ENCODE results near the gene PALLD. TPM values are rescaled to one million over a fixed set of nuclear protein-coding genes. Genes with fewer than 3 reads are reported as not detected.

PALLD gene
- total RNA-seq, 1 experiment from 2014 or later: 6.5 TPM

DNA sequence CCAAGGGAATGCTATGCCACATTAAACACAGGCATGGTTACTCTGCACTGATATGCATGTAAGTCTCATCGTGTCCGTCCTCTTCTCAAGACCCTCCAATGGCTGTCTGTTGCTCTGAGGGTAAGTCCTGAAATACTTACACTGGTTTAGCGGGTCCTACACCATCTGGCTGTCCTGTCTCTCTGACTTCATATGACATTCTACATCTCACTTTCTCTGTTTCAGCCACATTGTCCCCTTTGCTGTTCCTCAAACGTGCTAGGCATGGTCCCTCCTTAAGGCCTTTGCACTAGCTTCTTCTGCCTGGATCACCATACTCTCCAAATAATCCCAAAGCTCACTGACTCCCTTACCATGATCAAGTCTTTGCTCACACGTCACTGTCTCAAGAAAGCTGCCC lies 131.4 kb downstream of the PALLD start:
- Histone ChIP-seq H3K36me3 (ENCODE audit: control insufficient read depth, insufficient read depth, low read length) (no peaks in the 10 kb centered on the region), H3K9me3 (ENCODE audit: control insufficient read depth, insufficient read depth, low read depth, low read length) (no peaks in the 10 kb centered on the region), H3K4me3 (ENCODE audit: low read depth in 2 of 2, low read length in 2 of 2) (no peak overlapping the region), H3K4me1 (ENCODE audit: control insufficient read depth, insufficient read depth, low read length) (no peaks in the 10 kb centered on the region), H3K27me3 (ENCODE audit: control insufficient read depth, insufficient read depth, low read length) (peaks cover 6% of the 10 kb centered on the region), H3K27ac (ENCODE audit: low read length) (no peak overlapping the region)
- ATAC-seq (no peak), DNase-seq (ENCODE audit: low read depth, low spot score) (no peak)
- BruUV-seq (replicated peaks): no TSS peak
- intact Hi-C loops (cut with micrococcal nuclease; ENCODE audit: unreplicated experiment): no loop called here
- CTCF ChIA-PET: no interaction called here
- POLR2A ChIA-PET: no interaction called here
- in situ Hi-C loops (cut with HindIII; ENCODE audit: low pct_unique_long_range_greater_than_20kb, low sequenced_read_pairs): no loop called here
- no peak for TF ChIP-seq TCF7L2 (IDR thresholded peaks at IDR 0.05; ENCODE audit: low read depth, low read length)
- TF ChIP-seq, protein P1, sequence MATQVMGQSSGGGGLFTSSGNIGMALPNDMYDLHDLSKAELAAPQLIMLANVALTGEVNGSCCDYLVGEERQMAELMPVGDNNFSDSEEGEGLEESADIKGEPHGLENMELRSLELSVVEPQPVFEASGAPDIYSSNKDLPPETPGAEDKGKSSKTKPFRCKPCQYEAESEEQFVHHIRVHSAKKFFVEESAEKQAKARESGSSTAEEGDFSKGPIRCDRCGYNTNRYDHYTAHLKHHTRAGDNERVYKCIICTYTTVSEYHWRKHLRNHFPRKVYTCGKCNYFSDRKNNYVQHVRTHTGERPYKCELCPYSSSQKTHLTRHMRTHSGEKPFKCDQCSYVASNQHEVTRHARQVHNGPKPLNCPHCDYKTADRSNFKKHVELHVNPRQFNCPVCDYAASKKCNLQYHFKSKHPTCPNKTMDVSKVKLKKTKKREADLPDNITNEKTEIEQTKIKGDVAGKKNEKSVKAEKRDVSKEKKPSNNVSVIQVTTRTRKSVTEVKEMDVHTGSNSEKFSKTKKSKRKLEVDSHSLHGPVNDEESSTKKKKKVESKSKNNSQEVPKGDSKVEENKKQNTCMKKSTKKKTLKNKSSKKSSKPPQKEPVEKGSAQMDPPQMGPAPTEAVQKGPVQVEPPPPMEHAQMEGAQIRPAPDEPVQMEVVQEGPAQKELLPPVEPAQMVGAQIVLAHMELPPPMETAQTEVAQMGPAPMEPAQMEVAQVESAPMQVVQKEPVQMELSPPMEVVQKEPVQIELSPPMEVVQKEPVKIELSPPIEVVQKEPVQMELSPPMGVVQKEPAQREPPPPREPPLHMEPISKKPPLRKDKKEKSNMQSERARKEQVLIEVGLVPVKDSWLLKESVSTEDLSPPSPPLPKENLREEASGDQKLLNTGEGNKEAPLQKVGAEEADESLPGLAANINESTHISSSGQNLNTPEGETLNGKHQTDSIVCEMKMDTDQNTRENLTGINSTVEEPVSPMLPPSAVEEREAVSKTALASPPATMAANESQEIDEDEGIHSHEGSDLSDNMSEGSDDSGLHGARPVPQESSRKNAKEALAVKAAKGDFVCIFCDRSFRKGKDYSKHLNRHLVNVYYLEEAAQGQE (IDR thresholded peaks at IDR 0.05; ENCODE audit: insufficient read depth in 1 of 2, low read depth in 2 of 2, low read length in 1 of 2): no peak
- TF ChIP-seq, protein P2, sequence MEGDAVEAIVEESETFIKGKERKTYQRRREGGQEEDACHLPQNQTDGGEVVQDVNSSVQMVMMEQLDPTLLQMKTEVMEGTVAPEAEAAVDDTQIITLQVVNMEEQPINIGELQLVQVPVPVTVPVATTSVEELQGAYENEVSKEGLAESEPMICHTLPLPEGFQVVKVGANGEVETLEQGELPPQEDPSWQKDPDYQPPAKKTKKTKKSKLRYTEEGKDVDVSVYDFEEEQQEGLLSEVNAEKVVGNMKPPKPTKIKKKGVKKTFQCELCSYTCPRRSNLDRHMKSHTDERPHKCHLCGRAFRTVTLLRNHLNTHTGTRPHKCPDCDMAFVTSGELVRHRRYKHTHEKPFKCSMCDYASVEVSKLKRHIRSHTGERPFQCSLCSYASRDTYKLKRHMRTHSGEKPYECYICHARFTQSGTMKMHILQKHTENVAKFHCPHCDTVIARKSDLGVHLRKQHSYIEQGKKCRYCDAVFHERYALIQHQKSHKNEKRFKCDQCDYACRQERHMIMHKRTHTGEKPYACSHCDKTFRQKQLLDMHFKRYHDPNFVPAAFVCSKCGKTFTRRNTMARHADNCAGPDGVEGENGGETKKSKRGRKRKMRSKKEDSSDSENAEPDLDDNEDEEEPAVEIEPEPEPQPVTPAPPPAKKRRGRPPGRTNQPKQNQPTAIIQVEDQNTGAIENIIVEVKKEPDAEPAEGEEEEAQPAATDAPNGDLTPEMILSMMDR (IDR thresholded peaks at IDR 0.05): no peak
- no peak for TF ChIP-seq POLR2AphosphoS5 (IDR thresholded peaks at IDR 0.05; ENCODE audit: low read depth, low read length)
- no peak for TF ChIP-seq SIN3A (IDR thresholded peaks at IDR 0.05; ENCODE audit: borderline replicate concordance, insufficient read depth, low read depth, low read length)

DNA sequence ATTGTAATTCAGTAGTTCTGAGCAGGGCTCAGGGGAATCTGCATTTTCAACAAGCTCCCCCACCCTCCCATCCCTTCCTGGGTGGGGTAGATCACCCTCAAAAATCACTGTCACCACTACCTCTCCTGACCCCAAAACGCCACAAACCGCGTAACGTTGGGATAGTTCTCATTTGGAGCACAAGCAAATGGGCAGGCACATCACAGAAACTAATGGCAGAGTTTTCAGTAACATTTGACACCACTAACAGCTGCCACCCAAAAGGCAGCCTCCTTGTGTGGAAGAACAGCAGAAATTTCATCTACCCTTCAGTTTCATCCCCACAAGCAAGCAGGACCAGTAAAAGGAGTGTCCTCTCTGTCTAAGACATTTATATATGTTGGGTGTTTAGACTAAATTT lies 132.7 kb downstream of the PALLD start:
- ChIA-PET POLR2A (no interaction called here), CTCF (no interaction called here)
- Histone ChIP-seq H3K36me3 (ENCODE audit: control insufficient read depth, insufficient read depth, low read length) (no peaks in the 10 kb centered on the region), H3K4me1 (ENCODE audit: control insufficient read depth, insufficient read depth, low read length) (no peaks in the 10 kb centered on the region), H3K27ac (ENCODE audit: low read length) (no peak overlapping the region), H3K27me3 (ENCODE audit: control insufficient read depth, insufficient read depth, low read length) (peaks cover 6% of the 10 kb centered on the region), H3K9me3 (ENCODE audit: control insufficient read depth, insufficient read depth, low read depth, low read length) (no peaks in the 10 kb centered on the region), H3K4me3 (ENCODE audit: low read depth in 2 of 2, low read length in 2 of 2) (no peak overlapping the region)
- ATAC-seq (no peak), DNase-seq (ENCODE audit: low read depth, low spot score) (no peak)
- intact Hi-C loops (cut with micrococcal nuclease; ENCODE audit: unreplicated experiment) (no loop called here), in situ Hi-C loops (cut with HindIII; ENCODE audit: low pct_unique_long_range_greater_than_20kb, low sequenced_read_pairs) (no loop called here)
- no peak for TF ChIP-seq POLR2AphosphoS5 (IDR thresholded peaks at IDR 0.05; ENCODE audit: low read depth, low read length)
- TF ChIP-seq TCF7L2 (IDR thresholded peaks at IDR 0.05; ENCODE audit: low read depth, low read length): no peak
- TF ChIP-seq, protein P2 (IDR thresholded peaks at IDR 0.05): no peak
- TF ChIP-seq, protein P1 (IDR thresholded peaks at IDR 0.05; ENCODE audit: insufficient read depth in 1 of 2, low read depth in 2 of 2, low read length in 1 of 2): no peak
- TF ChIP-seq SIN3A (IDR thresholded peaks at IDR 0.05; ENCODE audit: borderline replicate concordance, insufficient read depth, low read depth, low read length): no peak
- BruUV-seq (replicated peaks): no TSS peak

Measured in Panc1 (cell line).